HEK293 (cell line): ENCODE measurements around the gene JUND.
A peak's percentile ranks its signal among the peaks of the same experiment; 100 is the strongest.

Source experiments
- CTCF ChIA-PET: fragments of 350-600 bp; formaldehyde crosslinking; extraction: SDS; loops from one replicate; lab custom pipeline; 2021; ENCODE audit warnings: antibody characterized with exemption; lab: Yijun Ruan, JAX
- POLR2A ChIA-PET: fragments of 300-600 bp; formaldehyde crosslinking; extraction: SDS; loops from one replicate; lab custom pipeline; 2020; ENCODE audit warnings: antibody characterized with exemption, inconsistent platforms; lab: Yijun Ruan, JAX
- H3K27ac ChIP-seq: fragments of 200-500 bp; sonication (Bioruptor generic); 2 replicates; pipeline ENCODE4 v1.5.1; 2014; ENCODE audit warnings: low read depth, low read length, control low read depth, inconsistent platforms; ENCODE audit errors: extremely low read depth
- H3K36me3 ChIP-seq, 2 experiments: fragments of 200-500 bp in 1 of 2; sonication (Bioruptor generic) in 1 of 2; 1 replicate in 1 of 2; 2 replicates in 1 of 2; pipeline ENCODE4 v1.5.1; 2014 to 2017; ENCODE audit warnings: inconsistent platforms in 2 of 2, low read length in 2 of 2; ENCODE audit not compliant: control insufficient read depth in 2 of 2, insufficient read depth in 1 of 2
- H3K4me1 ChIP-seq: fragments of 200-500 bp; sonication (Bioruptor generic); 2 replicates; pipeline ENCODE4 v1.5.1; 2014; ENCODE audit warnings: mild to moderate bottlenecking, low read length, inconsistent platforms; ENCODE audit not compliant: control insufficient read depth, insufficient read depth
- H3K4me3 ChIP-seq: 2 replicates; pipeline ENCODE4 v1.5.1; 2011; ENCODE audit warnings: low read depth, mild to moderate bottlenecking, control low read depth, low read length, moderate library complexity
- H3K9me3 ChIP-seq: fragments of 200-500 bp; sonication (Bioruptor generic); 2 replicates; pipeline ENCODE4 v1.5.1; 2014; ENCODE audit warnings: low read depth, low read length, inconsistent platforms; ENCODE audit not compliant: control insufficient read depth, insufficient read depth
- GLIS1 ChIP-seq: fragments of 450-650 bp; formaldehyde crosslinking; IDR thresholded peaks from 2 replicates; pipeline ENCODE4 v1.5.1; 2016; ENCODE audit warnings: missing biosample characterization, missing genetic modification characterization
- KLF1 ChIP-seq: fragments of 450-650 bp; formaldehyde crosslinking; IDR thresholded peaks from 2 replicates; pipeline ENCODE4 v1.5.1; 2016; ENCODE audit warnings: missing biosample characterization, missing genetic modification characterization
- KLF9 ChIP-seq: fragments of 450-650 bp; formaldehyde crosslinking; IDR thresholded peaks from 2 replicates; pipeline ENCODE4 v1.5.1; 2016; ENCODE audit warnings: missing biosample characterization, missing genetic modification characterization, low read depth
- OVOL3 ChIP-seq: fragments of 450-650 bp; formaldehyde crosslinking; IDR thresholded peaks from 2 replicates; pipeline ENCODE4 v1.5.1; 2016; ENCODE audit warnings: missing biosample characterization, missing genetic modification characterization
- SCRT2 ChIP-seq: fragments of 450-650 bp; formaldehyde crosslinking; IDR thresholded peaks from 2 replicates; pipeline ENCODE4 v1.5.1; 2016; ENCODE audit warnings: missing biosample characterization, missing genetic modification characterization
- ZBTB17 ChIP-seq: fragments of 450-650 bp; formaldehyde crosslinking; IDR thresholded peaks from 2 replicates; pipeline ENCODE4 v1.5.1; 2016; ENCODE audit warnings: missing biosample characterization, missing genetic modification characterization
- ZBTB20 ChIP-seq: fragments of 450-650 bp; formaldehyde crosslinking; IDR thresholded peaks from 2 replicates; pipeline ENCODE4 v1.5.1; 2016; ENCODE audit warnings: missing biosample characterization, missing genetic modification characterization
- ZIC2 ChIP-seq: fragments of 450-650 bp; formaldehyde crosslinking; IDR thresholded peaks from 2 replicates; pipeline ENCODE4 v1.5.1; 2016; ENCODE audit warnings: missing biosample characterization, missing genetic modification characterization
- ZNF146 ChIP-seq: fragments of 450-650 bp; formaldehyde crosslinking; IDR thresholded peaks from 2 replicates; pipeline ENCODE4 v1.5.1; 2016; ENCODE audit warnings: missing biosample characterization, missing genetic modification characterization
- ZNF155 ChIP-seq: fragments of 450-650 bp; formaldehyde crosslinking; IDR thresholded peaks from 2 replicates; pipeline ENCODE4 v1.5.1; 2016; ENCODE audit warnings: missing biosample characterization, missing genetic modification characterization
- ZNF214 ChIP-seq: fragments of 450-650 bp; formaldehyde crosslinking; IDR thresholded peaks from 2 replicates; pipeline ENCODE4 v1.5.1; 2017; ENCODE audit warnings: missing biosample characterization, mild to moderate bottlenecking, missing genetic modification characterization, borderline replicate concordance
- ZNF335 ChIP-seq: fragments of 450-650 bp; formaldehyde crosslinking; conservative IDR thresholded peaks from 2 replicates; pipeline ENCODE4 v1.5.1; 2016; ENCODE audit warnings: missing biosample characterization, missing genetic modification characterization
- ZNF366 ChIP-seq: fragments of 450-650 bp; formaldehyde crosslinking; conservative IDR thresholded peaks from 2 replicates; pipeline ENCODE4 v1.5.1; 2016; ENCODE audit warnings: missing biosample characterization, missing genetic modification characterization
- ZNF561 ChIP-seq: fragments of 450-650 bp; IDR thresholded peaks from 2 replicates; pipeline ENCODE4 v1.5.1; 2018; ENCODE audit warnings: missing biosample characterization, missing genetic modification characterization, borderline replicate concordance
- ZNF600 ChIP-seq: fragments of 450-650 bp; formaldehyde crosslinking; IDR thresholded peaks from 2 replicates; pipeline ENCODE4 v1.5.1; 2016; ENCODE audit warnings: missing biosample characterization, missing genetic modification characterization
- ZNF843 ChIP-seq: fragments of 450-650 bp; formaldehyde crosslinking; IDR thresholded peaks from 2 replicates; pipeline ENCODE4 v1.5.1; 2016; ENCODE audit warnings: missing biosample characterization, missing genetic modification characterization
- TF ChIP-seq, protein P1 (sequence below): fragments of 450-650 bp; formaldehyde crosslinking; conservative IDR thresholded peaks from 2 replicates; pipeline ENCODE4 v1.5.1; 2016; ENCODE audit warnings: low read depth, missing biosample characterization, missing genetic modification characterization

The JUND gene

DNA sequence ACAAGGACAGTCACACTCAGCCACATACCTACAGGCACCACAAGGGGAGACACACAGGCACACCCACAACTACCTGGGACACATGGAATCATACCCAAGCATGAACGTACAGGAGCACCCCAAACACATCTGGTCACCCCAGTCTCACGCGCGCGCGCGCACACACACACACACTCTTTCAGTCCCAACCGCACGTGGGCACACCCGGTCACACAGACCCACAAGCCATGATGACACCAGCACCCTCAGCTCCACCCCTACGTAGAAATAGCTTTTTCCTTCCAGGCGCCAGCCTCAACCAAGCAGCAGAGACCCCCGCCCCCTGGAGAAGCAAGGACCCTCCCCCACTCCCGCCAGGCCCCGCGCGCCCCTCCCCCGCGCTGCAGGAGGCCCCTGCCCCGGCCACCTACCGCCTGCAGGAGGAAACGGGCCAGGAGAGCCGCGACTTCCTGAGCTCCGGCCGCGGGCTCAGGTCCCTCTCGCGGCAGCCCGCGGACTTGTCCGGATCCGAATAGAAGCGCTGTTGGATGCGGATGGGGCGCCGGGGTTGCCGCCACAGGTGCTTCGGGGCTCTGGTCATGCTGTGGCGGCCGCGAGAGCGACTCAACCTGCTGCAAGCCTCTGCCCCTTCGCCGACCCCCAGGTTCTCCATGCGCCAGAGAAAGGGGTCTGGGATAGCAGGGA, 48.7 kb downstream of the JUND start:
- TF ChIP-seq ZNF155 (tag by site-specific recombination) (no peak), ZNF146 (no peak), ZNF600 (tag by site-specific recombination) (peak; percentile 88), ZBTB20 (tag by site-specific recombination) (peak; percentile 47; the same call in 1 of the 2 replicates), SCRT2 (tag by site-specific recombination) (peak; percentile 92), ZNF843 (0 out of 2 replicates have a peak, but pooled peaks have one; percentile 20), ZNF366 (tag by site-specific recombination) (no peak), ZNF335 (peak; percentile 72), ZBTB17 (0 out of 2 replicates have a peak, but pooled peaks have one; percentile 32)
- TF ChIP-seq, protein P1, sequence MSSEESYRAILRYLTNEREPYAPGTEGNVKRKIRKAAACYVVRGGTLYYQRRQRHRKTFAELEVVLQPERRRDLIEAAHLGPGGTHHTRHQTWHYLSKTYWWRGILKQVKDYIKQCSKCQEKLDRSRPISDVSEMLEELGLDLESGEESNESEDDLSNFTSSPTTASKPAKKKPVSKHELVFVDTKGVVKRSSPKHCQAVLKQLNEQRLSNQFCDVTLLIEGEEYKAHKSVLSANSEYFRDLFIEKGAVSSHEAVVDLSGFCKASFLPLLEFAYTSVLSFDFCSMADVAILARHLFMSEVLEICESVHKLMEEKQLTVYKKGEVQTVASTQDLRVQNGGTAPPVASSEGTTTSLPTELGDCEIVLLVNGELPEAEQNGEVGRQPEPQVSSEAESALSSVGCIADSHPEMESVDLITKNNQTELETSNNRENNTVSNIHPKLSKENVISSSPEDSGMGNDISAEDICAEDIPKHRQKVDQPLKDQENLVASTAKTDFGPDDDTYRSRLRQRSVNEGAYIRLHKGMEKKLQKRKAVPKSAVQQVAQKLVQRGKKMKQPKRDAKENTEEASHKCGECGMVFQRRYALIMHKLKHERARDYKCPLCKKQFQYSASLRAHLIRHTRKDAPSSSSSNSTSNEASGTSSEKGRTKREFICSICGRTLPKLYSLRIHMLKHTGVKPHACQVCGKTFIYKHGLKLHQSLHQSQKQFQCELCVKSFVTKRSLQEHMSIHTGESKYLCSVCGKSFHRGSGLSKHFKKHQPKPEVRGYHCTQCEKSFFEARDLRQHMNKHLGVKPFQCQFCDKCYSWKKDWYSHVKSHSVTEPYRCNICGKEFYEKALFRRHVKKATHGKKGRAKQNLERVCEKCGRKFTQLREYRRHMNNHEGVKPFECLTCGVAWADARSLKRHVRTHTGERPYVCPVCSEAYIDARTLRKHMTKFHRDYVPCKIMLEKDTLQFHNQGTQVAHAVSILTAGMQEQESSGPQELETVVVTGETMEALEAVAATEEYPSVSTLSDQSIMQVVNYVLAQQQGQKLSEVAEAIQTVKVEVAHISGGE (tag by site-specific recombination): peak; percentile 21; the same call in 1 of the 2 replicates
- POLR2A ChIA-PET: interaction anchor here (0.6 to 1.2 kb wide), 6 partner anchors 8 to 114 kb away, joined by 3 to 4 read pairs (median 3); no protein-coding TSS in a partner anchor
- no peaks in the 10 kb centered on the region for H3K4me1 ChIP-seq
- H3K27ac ChIP-seq: no peak overlapping the region
- no peak overlapping the region; the same call in 1 of the 2 replicates for H3K4me3 ChIP-seq
- no peaks in the 10 kb centered on the region for H3K36me3 ChIP-seq
- CTCF ChIA-PET: interaction anchor here (0.6 to 1.2 kb wide), 3 partner anchors 19 to 46 kb away, joined by 4 read pairs; no protein-coding TSS in a partner anchor
- no peaks in the 10 kb centered on the region for H3K9me3 ChIP-seq

DNA sequence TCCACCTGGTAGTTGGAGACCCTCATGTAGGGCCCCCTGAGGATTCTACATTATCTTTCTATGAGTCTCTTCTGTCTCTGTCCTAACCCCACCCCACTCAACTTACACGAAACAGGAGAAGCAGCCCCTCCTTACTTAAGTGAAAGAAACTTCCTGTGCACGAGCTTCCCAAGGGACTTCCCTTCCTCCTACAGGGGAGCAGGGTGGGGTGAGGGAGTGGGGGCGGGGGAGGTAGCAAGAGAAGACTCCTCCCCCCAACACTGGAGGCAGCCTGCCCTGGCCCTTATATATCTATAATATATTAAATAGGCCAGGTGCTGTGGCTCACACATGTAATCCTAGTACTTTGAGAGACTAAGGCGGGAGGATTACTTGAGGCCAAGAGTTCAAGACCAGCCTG, 49.6 kb downstream of the JUND start:
- POLR2A ChIA-PET: interaction anchor here (0.6 to 1.2 kb wide), 3 partner anchors 9 to 115 kb away, joined by 3 read pairs; partner anchors contain the start of gene JUND
- Histone ChIP-seq H3K4me1 (no peaks in the 10 kb centered on the region), H3K9me3 (no peaks in the 10 kb centered on the region), H3K4me3 (no peak overlapping the region), H3K27ac (no peak overlapping the region), H3K36me3 (no peaks in the 10 kb centered on the region)
- CTCF ChIA-PET: interaction anchor here (0.6 to 0.9 kb wide), 2 partner anchors 26 to 67 kb away, joined by 3 to 4 read pairs; no protein-coding TSS in a partner anchor
- TF ChIP-seq KLF1 (tag by site-specific recombination) (0 out of 2 replicates have a peak, but pooled peaks have one; percentile 19), OVOL3 (no peak), ZNF561 (tag by site-specific recombination) (no peak), KLF9 (tag by site-specific recombination) (no peak)

DNA sequence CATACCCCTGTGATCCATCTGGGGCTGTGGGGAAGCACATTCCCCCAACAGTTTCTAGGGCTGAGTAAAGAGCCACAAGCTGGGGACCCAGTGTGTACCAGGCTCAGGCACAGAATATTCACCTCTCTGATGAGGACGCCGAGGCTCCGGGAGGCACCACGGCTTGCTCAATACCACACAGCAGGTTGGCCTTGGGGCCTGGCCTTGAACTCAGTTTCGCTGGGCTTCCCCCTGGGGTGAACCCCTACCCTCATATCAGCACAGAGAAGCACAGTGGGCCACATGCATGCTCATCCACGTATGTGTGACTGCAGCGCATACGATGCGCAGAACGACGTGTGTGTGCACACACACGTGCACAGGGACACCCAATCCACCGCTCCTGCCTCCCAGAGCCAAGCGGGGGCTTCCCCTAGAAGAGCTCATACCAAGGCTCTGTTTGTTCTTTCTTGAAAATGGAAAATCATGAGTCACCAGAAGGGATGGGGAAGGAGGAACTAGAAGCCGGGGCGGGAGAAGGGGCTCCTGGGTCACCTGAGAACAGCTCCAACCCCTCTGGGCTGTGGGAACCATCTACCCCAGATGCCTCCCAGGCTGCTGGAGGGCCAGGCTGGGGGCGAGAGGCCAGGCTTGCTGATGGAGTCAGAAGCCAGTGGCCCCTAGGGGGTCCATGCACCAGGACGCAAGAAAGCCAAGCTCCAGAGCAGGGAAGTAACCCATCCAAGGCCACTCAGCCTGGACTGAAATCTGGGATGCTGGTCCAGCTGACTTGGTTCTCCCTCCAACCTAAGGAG, 50.3 kb downstream of the JUND start:
- H3K4me3 ChIP-seq: no peak overlapping the region
- H3K27ac ChIP-seq: no peak overlapping the region
- H3K9me3 ChIP-seq: no peaks in the 10 kb centered on the region
- ChIA-PET POLR2A (interaction anchor here (1.0 to 1.2 kb wide), 2 partner anchors 10 to 51 kb away, joined by 3 read pairs; partner anchors contain the start of gene JUND), CTCF (interaction anchor here (0.6 to 2.0 kb wide), 6 partner anchors 20 to 188 kb away, joined by 3 to 6 read pairs (median 4); partner anchors contain the start of gene SSBP4)
- H3K36me3 ChIP-seq: no peaks in the 10 kb centered on the region
- TF ChIP-seq ZNF214 (tag by site-specific recombination) (no peak), ZIC2 (tag by site-specific recombination) (peak; percentile 47), GLIS1 (peak; percentile 70)
- no peaks in the 10 kb centered on the region; the same call in 1 of the 2 replicates for H3K4me1 ChIP-seq
